Upper lobe of left lung (tissue), 6 donors: ENCODE results near the gene TMEM134. TPM values are rescaled to one million over a fixed set of nuclear protein-coding genes. Genes with fewer than 3 reads are reported as not detected.
"Not testable (repeated sequence)": the region's sequence is repeated elsewhere in the genome, so short reads cannot be mapped to it uniquely, and the experiment has no call there.

Experiments
- ATAC-seq, 2 donors: fragments of 200-7000 bp; cut with Tn5 transposase; one replicate each; pipeline ENCODE4 v1.9.1; 2022; ENCODE audit warnings: mild to moderate bottlenecking in 2 of 2, moderate library complexity in 2 of 2; ENCODE audit not compliant: low FRiP score in 2 of 2
- DNase-seq, 2 donors: peaks; one replicate each; pipeline ENCODE4 v3.0.0-alpha.2; 2019 to 2020
- H3K27ac ChIP-seq, 4 donors: fragments of 200-600 bp; sonication (generic); one replicate each; pipeline ENCODE4 v1.5.1; 2016 to 2019
- H3K27me3 ChIP-seq, 4 donors: fragments of 200-600 bp; sonication (generic); one replicate each; pipeline ENCODE4 v1.5.1; 2017 to 2019
- H3K36me3 ChIP-seq, 4 donors: fragments of 200-600 bp; sonication (generic); one replicate each; pipeline ENCODE4 v1.5.1; 2016 to 2019
- H3K4me1 ChIP-seq, 4 donors: fragments of 200-600 bp; sonication (generic); one replicate each; pipeline ENCODE4 v1.5.1; 2018 to 2019
- H3K4me3 ChIP-seq, 4 donors: fragments of 200-600 bp; sonication (generic); one replicate each; pipeline ENCODE4 v1.5.1; 2017 to 2019; ENCODE audit warnings: mild to moderate bottlenecking in 2 of 4, moderate library complexity in 1 of 4
- H3K9me3 ChIP-seq, 4 donors: fragments of 200-600 bp; sonication (generic); one replicate each; pipeline ENCODE4 v1.5.1; 2018 to 2019
- CTCF ChIP-seq, 6 experiments: fragments of 450-650 bp in 4 of 6; fragments of 200-600 bp in 2 of 6; sonication (generic) in 2 of 6; IDR thresholded peaks; one replicate each; pipeline ENCODE4 v1.5.1; 2016 to 2019; ENCODE audit warnings: antibody characterized with exemption in 6 of 6
- EP300 ChIP-seq, 4 donors: sonication (generic); formaldehyde crosslinking; IDR thresholded peaks; one replicate each; pipeline ENCODE4 v1.5.1; 2017; ENCODE audit warnings: antibody characterized with exemption in 4 of 4, control low read depth in 2 of 4
- POLR2A ChIP-seq, 4 donors: fragments of 450-650 bp; IDR thresholded peaks; one replicate each; pipeline ENCODE4 v1.5.1; 2016 to 2017; ENCODE audit warnings: antibody characterized with exemption in 4 of 4, mild to moderate bottlenecking in 2 of 4
- POLR2AphosphoS5 ChIP-seq, 2 donors: sonication (generic); formaldehyde crosslinking; IDR thresholded peaks; one replicate each; pipeline ENCODE4 v1.5.1; 2017; ENCODE audit warnings: antibody characterized with exemption in 2 of 2
- WGBS, 2 donors: methylation state at CpG; one replicate each; pipeline ENCODE4 v1.1.5; 2017 to 2018; 5-methylcytosine and 5-hydroxymethylcytosine counted together
- total RNA-seq, 6 donors: library from RNA; depleted of rRNA in 4 of 6; stranded (reverse); fragments of >200 nt in 4 of 6; gene quantifications; one replicate each; pipeline versions ENCODE4 v1.1.0 to v1.2.1, GENCODE V29; 2016 to 2021
- donor health status: DM: no; HTN: no; CAD: no; lungs with moderate emphysema.
- donor health status: DM: no; HTN: yes; CAD: no; lungs with severe emphysema.

Gene TMEM134
- total RNA-seq, 6 donors from 2014 or later, result 51.2 to 102 (median 75.2) TPM

- no peak for TF ChIP-seq CTCF (IDR thresholded peaks at IDR 0.05)
- TF ChIP-seq POLR2A (IDR thresholded peaks at IDR 0.05), result no peak
- no peak for TF ChIP-seq EP300 (IDR thresholded peaks at IDR 0.05)
- no peak for TF ChIP-seq POLR2AphosphoS5 (IDR thresholded peaks at IDR 0.05)
- Histone ChIP-seq H3K9me3 (no peaks in the 10 kb centered on the region), H3K36me3 (peaks cover 9 to 81% (median 69%) of the 10 kb centered on the region in 4 donors), H3K27ac (no peak overlapping the region), H3K27me3 (no peaks in the 10 kb centered on the region), H3K4me1 (peaks cover 7 to 18% (median 10%) of the 10 kb centered on the region in 4 donors), H3K4me3 (no peak overlapping the region)
- DNase-seq, result peak in 1 of 2 donors; percentile 71
- no peak for ATAC-seq
- WGBS, 2 donors, result 81 to 95% methylated on average over 5 to 23 of the region's 23 CpGs
Observed at GRCh38 chr11:67489885-67490726, 21.1 kb upstream of the TMEM134 start.

DNA sequence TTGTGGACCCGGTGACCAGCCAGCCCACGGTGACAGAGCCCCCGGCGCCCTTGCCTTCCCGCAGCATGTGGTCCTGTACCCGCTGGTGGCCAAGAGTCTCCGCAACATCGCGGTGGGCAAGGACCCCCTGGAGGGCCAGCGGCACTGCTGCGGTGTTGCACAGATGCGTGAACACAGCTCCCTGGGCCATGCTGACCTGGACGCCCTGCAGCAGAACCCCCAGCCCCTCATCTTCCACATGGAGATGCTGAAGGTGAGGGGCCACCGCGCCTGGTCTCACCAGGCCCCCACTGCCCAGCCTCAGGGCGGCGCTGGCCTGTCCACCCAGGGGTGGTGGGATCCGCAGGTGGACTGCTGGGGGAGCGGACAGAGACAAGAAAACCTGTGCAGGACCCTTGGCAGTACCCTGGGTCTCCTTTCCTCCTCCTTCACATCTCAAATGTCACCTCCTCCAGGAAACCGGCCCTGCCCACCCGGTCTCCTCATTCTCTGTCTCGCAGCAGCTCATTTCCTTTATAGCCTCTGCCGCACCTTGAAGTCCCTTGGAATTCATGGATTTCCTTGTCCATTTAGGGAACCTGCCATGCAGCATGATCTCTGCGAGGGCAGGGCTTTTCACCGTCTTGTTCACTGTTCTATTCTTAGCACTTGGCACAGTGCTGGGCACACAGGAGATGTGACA lies 20.3 kb upstream of the TMEM134 start:
- Histone ChIP-seq H3K27me3 (no peaks in the 10 kb centered on the region), H3K4me3 (no peak overlapping the region), H3K36me3 (peaks cover 9 to 75% (median 63%) of the 10 kb centered on the region in 4 donors), H3K9me3 (no peaks in the 10 kb centered on the region), H3K27ac (no peak overlapping the region), H3K4me1 (peaks cover 14 to 25% (median 18%) of the 10 kb centered on the region in 4 donors)
- ATAC-seq, result no peak
- TF ChIP-seq POLR2AphosphoS5 (IDR thresholded peaks at IDR 0.05), result no peak
- DNase-seq, result peak in 1 of 2 donors; percentile 76
- 76 to 92% methylated on average over 11 to 24 of the region's 25 CpGs for WGBS, 2 donors

DNA sequence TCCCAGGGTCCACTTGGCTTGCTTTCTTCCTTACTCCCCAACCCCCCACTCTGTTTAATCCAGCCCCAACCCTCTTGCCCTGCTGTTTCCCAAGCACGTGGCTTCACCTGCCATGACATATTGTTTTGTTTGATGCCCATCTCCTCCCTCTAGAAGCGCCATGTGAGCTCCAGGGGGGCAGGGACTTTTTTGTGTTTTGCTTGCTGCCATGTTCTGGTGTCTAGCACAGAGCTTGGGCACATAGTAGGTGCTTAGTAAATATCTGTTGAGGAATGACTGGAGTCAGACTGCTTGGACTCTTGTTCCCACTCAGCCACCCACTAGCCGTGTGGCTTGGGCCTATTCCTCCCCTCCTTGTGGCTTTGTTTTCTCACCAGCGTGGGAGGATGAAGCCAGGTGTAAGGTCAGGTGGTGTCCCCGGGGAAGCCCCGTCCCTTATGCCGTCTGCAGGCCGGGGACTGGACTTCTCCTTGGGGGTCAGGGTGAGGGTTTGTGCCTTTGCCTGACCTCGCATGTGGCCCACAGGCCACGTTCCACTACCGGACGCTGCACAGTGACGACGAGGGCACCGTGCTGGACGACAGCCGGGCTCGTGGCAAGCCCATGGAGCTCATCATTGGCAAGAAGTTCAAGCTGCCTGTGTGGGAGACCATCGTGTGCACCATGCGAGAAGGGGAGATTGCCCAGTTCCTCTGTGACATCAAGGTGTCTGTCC lies 17.6 kb upstream of the TMEM134 start:
- Histone ChIP-seq H3K27ac (peak overlapping the region in 1 of 4 donors; percentile 15), H3K4me1 (peaks cover 29 to 43% (median 33%) of the 10 kb centered on the region in 4 donors), H3K9me3 (no peaks in the 10 kb centered on the region), H3K4me3 (no peak overlapping the region), H3K36me3 (peaks cover 5 to 48% (median 38%) of the 10 kb centered on the region in 4 donors), H3K27me3 (no peaks in the 10 kb centered on the region)
- 86 to 89% methylated on average over 18 to 20 of the region's 20 CpGs for WGBS, 2 donors
- DNase-seq, result no peak
- ATAC-seq, result no peak
- no peak for TF ChIP-seq POLR2AphosphoS5 (IDR thresholded peaks at IDR 0.05)
- no peak for TF ChIP-seq EP300 (IDR thresholded peaks at IDR 0.05)
- no peak for TF ChIP-seq CTCF (IDR thresholded peaks at IDR 0.05)
- TF ChIP-seq POLR2A (IDR thresholded peaks at IDR 0.05), result no peak

DNA sequence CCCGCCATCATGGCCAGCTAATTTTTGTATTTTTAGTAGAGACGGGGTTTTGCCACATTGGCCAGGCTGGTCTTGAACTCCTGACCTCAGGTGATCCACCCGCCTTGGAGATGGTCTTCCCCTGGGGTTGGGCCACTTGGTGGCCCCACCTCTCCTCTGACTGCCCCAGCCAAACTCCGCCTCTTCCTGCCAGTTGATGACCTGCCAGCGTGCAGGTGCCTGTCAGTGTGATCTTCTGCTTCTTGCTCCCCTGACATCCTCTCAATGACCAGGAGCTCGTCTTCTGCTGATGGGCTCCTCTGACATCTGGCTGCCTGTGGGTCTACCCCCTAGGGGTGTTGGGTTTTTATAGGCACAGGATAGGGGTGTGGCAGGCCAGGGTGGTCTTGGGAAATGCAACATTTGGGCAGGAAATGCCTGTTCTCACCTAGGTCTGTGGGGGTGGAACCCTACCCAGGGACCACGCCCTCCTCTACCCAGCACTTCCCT lies 16.9 kb upstream of the TMEM134 start:
- not testable (repeated sequence) for DNase-seq, H3K4me3 ChIP-seq

GRCh38 chr11:67484847-67485311 lies 15.8 kb upstream of the TMEM134 start:
- peaks cover 29 to 43% (median 33%) of the 10 kb centered on the region in 4 donors for H3K4me1 ChIP-seq
- DNase-seq (no peak), ATAC-seq (no peak)
- no peaks in the 10 kb centered on the region for H3K27me3 ChIP-seq
- no peak for TF ChIP-seq POLR2AphosphoS5 (IDR thresholded peaks at IDR 0.05)
- no peak for TF ChIP-seq POLR2A (IDR thresholded peaks at IDR 0.05)
- TF ChIP-seq CTCF (IDR thresholded peaks at IDR 0.05), result no peak
- TF ChIP-seq EP300 (IDR thresholded peaks at IDR 0.05), result no peak
- H3K4me3 ChIP-seq, result peak overlapping the region in 1 of 4 donors; percentile 1
- H3K27ac ChIP-seq, result peak overlapping the region in 2 of 4 donors; percentile 63 to 95
- 68 to 77% methylated on average over 4 to 11 of the region's 11 CpGs for WGBS, 2 donors
- no peaks in the 10 kb centered on the region for H3K9me3 ChIP-seq
- H3K36me3 ChIP-seq, result peaks cover 5 to 30% (median 21%) of the 10 kb centered on the region in 4 donors

More for the DNA sequence above, 16.9 kb upstream of the TMEM134 start:
- not testable (repeated sequence) for H3K9me3 ChIP-seq, ATAC-seq, H3K27me3 ChIP-seq
- Histone ChIP-seq H3K4me1 (peaks cover 29 to 43% (median 33%) of the 10 kb centered on the region in 4 donors), H3K27ac (peak overlapping the region in 2 of 4 donors; percentile 7 to 15), H3K36me3 (peaks cover 5 to 41% (median 31%) of the 10 kb centered on the region in 4 donors)
- TF ChIP-seq POLR2A (IDR thresholded peaks at IDR 0.05), result peak in 1 of 4 donors; percentile 41
- WGBS, 2 donors, result 76 to 84% methylated on average over 7 of the region's 7 CpGs
